Renal cortex interstitium (tissue), 15 donors: Measurements from ENCODE around the gene MSGN1. TPM values are rescaled to one million over a fixed set of nuclear protein-coding genes. Genes with fewer than 3 reads are reported as not detected.

ENCODE experiments used
- DNase-seq, 11 donors: peaks; one replicate each; pipeline ENCODE4 v3.0.0-alpha.2; 2013; ENCODE audit warnings: low read depth in 9 of 11, low spot score in 4 of 11; ENCODE audit errors: extremely low read depth in 1 of 11
- long read RNA-seq, 16 experiments: transcript quantifications; one replicate each; lab custom pipeline, GENCODE V29; 2026
- polyA plus RNA-seq, 3 donors: library from polyadenylated mRNA; unstranded; fragments of 120-200 nt; gene quantifications; one replicate each; pipeline ENCODE4 v1.2.1, GENCODE V29; 2013; ENCODE audit not compliant: insufficient read length in 3 of 3

Gene MSGN1, protein sequence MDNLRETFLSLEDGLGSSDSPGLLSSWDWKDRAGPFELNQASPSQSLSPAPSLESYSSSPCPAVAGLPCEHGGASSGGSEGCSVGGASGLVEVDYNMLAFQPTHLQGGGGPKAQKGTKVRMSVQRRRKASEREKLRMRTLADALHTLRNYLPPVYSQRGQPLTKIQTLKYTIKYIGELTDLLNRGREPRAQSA
- not detected for polyA plus RNA-seq
- long read RNA-seq, donor 1, result 0 reads
- long read RNA-seq, donor 2, result 0 reads
- long read RNA-seq, donor 3, result 0 reads
- long read RNA-seq, donor 4, result 0 reads
- long read RNA-seq, donor 5, result 0 reads
- long read RNA-seq, donor 6, result 0 reads
- long read RNA-seq, donor 7, result 0 reads
- long read RNA-seq, donor 8, result 0 reads
- long read RNA-seq, donor 9, result 0 reads
- long read RNA-seq, donor 10, result 0 reads
- long read RNA-seq, donor 11, result 0 reads
- long read RNA-seq, donor 12, result 0 reads
- long read RNA-seq, donor 13, result 0 reads
- long read RNA-seq, donor 14, result 0 reads
- long read RNA-seq, donor 15, result 0 reads
- long read RNA-seq, donor 16, result 0 reads

DNA sequence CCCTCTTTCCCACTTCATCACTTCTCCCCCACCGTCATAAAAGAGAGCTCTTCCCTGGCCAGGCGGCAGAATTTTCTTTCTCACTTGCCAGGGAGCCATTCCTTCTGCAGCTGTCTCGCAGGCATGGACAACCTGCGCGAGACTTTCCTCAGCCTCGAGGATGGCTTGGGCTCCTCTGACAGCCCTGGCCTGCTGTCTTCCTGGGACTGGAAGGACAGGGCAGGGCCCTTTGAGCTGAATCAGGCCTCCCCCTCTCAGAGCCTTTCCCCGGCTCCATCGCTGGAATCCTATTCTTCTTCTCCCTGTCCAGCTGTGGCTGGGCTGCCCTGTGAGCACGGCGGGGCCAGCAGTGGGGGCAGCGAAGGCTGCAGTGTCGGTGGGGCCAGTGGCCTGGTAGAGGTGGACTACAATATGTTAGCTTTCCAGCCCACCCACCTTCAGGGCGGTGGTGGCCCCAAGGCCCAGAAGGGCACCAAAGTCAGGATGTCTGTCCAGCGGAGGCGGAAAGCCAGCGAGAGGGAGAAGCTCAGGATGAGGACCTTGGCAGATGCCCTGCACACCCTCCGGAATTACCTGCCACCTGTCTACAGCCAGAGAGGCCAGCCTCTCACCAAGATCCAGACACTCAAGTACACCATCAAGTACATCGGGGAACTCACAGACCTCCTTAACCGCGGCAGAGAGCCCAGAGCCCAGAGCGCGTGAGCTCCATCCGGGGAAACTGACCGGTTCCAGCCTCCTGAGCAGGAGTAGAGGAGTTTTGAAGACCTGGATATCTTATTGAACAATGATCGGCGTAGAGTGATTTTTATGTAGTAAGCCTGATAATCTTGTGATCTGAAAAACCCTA, at the start of gene MSGN1:
MSGN1 (plus strand) TSS at position 65 of the 850 bp plus-strand sequence; CDS start at position 124, 59 bp downstream.
- DNase-seq, result no peak

DNA sequence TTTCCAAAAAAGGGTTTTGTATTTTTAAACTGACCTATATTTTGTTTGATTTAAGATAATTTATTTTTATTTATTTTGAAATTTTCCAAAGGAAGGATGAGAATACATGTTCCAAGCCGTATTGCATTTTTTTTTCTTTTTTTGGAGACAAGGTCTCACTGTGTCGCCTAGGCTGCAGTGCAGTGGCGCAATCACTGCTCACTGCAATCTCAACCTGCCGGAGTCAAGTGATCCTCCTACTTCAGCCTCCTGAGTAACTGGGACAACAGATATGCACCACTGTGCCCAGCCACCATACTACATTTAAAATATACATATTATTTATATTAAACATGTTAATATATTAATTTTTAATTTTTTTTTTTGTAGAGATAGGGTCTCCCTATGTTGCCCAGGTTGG, 47.4 kb upstream of the MSGN1 start:
- no peak for DNase-seq

DNA sequence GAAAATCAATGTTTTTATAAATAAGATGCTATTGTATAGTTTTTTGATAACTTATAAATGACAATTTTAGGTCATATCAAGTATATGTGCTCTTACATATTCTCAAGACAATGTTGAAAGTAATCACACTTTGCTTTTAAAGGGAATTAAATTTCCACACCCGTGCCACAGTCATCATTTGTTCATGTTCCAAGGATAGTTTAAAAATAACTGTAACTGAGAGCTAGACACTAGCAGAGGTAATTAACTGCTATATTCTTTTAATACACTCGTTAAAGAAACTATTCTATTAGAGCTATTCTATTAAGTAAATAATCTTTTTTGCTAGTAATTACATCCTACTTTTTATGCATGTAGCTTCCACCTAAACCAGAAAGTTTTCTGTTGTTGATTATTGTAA, 44.3 kb upstream of the MSGN1 start:
- no peak for DNase-seq

DNA sequence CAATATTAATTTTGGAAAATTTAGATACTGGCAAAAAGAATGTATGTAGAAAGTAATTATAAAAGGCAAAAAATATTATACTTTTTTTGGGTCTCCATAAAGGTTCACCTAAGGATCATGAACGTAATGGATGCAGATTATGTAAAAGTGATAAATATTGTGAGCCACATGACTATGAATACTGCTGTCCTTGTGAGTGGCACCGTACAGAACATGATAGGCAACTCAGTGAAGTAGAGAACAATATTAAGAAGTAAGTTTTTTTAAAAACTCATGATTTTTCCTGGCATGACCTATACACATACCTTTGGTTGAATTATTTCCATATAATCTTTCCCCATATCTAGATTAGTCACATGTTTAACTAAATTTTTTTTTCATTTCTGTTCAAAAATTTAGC, 43.7 kb upstream of the MSGN1 start:
- DNase-seq, result no peak

DNA sequence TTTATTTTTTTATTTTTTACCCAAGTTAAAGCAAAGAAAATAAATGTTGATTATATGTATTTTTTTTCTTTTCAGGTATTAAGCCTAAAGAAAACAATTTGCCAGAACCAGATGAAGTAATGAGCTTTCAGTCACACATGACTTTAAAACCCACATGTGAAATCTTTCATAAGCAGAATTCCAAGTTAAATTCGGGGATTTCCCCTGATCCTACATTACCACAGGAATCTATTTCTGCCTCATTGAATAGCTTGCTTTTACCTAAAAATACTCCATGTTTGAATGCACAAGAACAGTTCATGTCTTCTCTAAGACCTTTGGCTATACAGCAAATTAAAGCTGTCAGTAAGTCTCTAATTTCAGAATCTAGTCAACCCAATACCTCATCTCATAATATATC, 35.7 kb upstream of the MSGN1 start:
- no peak for DNase-seq

DNA sequence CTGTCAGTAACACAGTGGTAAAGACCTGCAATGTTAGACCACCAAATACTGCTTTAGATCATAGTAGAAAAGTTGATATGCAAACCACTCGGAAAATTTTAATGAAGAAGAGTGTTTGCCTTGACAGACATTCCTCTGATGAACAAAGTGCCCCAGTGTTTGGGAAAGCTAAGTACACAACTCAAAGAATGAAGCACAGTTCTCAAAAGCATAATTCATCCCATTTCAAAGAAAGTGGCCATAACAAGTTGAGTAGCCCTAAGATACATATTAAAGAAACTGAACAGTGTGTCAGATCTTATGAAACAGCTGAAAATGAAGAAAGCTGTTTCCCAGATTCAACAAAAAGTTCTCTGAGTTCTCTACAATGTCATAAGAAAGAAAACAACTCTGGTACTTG, 34.8 kb upstream of the MSGN1 start:
- DNase-seq, result no peak

DNA sequence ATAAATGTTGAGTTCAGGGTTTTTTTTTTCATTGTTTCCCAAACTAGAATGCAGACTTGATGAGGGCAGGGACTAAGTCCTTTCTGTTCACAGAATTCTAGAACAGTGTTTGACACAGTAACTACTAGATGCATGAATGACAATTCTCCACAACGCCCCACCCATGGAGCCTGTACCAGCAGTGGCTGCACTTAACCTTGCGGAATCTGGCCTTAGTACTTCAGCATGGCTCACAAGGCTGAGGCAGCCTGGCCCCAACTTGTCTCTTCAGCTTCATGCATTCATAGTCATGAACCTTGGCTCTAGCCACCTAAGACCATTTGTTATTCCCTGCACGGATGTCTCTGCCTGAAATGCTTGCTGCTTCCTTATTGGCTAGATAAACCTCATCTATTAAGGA, 29.5 kb upstream of the MSGN1 start:
- no peak for DNase-seq

DNA sequence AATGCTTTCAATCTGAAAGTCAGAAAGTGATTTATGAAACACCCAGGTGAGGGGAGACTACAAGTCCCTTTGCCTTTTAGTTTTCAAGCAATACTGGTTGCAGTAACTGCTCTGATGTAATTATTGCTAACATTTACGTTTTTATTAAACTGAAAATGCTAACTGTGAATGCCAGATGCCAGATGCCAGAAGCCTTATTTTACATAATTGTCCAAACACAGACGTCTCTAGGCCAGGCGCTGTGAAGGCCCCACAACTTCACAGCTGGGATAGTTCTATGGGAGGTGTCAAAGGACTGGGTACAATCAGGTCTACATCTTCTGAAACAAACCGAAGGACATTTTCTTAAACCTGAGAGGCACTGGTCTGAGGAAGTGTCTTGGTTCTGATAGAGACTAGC, 27.5 kb upstream of the MSGN1 start:
- no peak for DNase-seq

DNA sequence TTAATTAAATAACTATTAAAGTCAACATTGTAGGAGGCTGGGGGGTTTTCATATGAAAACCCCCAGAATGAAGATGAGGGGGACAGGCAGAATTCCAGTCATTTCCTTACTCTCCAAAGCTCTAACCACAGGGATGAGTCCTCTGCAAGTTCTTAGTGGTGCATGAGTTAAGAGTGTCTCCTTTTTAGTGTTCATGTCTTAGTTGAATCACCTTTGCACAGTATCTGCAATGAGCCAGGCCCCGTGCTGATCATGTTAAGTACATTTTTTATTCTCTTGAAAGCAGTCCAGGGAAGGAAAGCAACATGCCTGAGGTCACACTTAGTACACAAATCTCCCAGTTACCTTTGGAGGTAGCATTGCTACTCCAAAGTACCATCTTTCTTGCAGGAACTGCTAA, 25.7 kb upstream of the MSGN1 start:
- DNase-seq, result no peak

DNA sequence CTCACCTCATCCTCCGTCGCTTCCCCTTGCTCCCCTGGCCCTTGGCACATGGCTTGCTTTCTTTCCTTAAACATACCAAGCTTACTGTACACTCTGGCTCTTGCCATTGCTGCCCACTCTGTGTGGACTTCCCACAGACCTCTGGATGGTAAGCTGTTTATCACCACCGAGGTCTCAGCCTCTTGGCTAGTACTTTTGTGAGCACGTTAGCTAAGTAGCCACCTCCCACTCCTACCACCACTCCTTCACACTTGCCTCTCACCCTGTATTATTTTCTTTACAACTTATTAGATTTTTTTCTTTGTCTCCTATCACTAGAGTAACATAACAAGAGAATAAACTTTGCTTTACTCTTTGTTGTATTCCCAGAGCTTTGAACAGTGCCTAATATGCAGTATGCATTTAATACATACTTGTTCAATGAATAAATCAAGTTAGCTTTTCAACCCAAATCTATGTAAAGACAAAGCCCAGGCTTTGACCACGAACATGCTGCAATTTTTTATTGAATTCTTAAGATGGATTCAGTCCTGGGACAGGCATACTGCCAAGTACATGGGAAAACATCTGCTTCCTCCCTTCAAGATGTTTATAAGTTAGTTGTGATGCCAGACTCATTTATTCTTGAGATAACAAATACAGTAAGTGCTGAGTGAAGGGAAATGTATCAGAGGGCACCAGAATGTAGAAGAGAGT, 25.0 kb upstream of the MSGN1 start:
- peak in 2 of 11 donors; percentile 20 to 39 for DNase-seq

DNA sequence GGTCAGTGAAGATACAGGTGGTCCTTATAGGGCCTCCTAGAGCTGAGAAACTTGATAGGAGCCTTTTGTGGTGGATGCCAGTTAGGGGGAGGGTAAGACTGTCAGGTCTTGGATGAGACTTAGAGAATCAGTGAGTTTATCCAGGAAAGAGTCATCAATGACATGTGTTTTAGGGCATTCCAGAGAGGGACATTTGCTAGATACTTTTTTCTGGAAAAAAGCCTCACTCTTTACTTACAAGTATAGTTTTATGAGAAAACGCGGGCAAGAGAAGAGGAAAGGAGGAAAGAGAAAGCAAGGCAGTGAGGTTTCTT, 24.5 kb upstream of the MSGN1 start:
- DNase-seq, result no peak

DNA sequence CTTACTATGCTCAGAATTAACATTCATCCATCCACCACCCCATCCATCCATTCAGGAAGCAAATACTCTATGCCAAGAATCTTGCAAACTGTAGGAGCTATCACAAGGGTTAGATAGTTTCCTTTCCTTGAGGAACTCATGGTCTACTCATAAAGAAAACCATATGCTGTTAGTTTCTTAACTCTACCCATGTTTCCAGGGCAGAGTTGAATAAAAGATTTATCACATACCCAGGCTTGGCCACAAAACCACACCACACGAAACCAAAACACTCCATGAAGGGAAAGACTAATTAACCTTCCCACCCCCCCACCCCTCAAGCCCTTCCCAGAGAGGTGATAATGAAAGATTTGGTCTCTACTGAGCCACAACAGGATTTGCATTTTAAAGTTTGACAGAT, 23.7 kb upstream of the MSGN1 start:
- no peak for DNase-seq

DNA sequence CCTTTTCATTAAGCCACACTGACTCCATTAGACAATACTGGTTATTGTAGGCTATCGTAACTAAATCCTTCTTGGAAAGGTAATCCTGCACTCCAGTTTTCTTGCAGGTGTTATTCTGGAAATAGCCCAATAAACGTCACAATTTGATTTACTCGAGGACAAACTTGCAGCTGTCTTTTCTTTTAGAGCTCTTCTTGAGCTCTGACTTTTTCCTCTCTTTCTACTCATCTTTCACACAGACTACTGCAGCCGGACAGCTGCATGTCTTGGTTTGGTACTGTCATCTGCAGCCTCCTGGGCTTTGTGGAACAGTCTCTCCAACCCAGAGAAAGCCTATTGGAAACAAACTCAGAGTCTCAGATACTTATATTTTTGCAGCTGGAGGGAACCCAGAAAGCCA, 23.0 kb upstream of the MSGN1 start:
- DNase-seq, result peak in 1 of 11 donors; percentile 37

DNA sequence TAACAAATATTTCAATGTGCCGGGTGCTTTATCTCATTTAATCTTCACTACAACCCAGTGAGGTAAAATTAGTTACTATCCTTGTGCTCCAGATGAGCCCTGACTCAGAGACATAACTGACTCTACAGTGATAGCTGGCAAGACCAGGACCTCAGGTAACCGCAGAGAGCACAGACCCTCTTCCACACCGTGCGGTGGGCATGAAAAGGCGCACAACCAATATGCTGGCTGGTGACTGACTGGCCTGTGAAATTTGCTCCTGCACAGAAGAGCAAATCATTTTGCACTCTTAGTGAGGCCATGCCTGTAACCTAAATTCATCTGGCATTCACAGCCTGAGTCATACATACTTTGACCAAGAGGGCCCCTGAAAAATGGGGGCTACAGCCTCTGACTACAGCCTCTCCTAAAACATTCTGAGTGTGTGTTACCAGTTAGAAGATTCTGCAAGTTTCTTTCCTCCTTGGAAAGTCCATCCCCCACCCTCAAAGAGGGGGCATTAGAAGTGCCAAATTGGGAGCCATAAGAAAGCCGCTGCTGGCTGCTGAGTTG, 22.4 kb upstream of the MSGN1 start:
- no peak for DNase-seq

DNA sequence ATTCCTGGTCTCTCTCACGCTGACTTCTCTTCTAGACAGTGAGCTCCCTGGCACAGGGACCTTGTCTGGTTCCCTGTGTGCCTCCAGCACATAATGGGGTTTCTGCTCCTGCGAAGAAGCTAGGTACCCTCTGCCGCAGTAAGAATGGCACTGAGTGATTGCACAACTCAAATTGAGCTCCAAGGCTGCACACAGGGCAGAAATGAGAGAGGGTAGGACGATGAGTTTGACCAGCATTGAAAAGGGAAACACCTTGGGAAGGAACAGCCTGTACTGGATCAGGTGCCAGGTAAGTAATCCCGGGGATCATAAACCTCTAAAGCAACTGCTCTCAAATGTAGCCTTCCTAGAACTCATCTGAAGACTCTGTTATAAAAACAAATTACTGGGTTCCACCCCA, 21.0 kb upstream of the MSGN1 start:
- no peak for DNase-seq

DNA sequence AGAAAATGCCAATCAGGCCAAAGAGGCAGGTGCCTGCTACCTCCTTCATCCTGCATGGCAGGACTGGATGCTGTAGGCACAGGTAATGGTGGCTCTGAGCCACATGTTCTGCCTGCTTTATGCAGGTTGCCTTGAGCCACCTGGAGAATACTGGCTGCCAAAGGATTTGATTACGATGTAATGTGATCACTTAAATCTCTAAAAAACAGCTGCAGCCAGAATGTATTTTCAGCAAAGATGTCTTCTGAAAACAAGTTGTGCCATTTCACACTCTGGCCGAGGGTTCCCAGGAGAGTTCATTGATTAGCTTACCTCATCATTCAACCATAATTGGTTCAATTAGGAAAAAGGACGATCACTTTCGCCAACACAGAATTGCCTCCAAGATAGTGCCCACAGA, 17.9 kb upstream of the MSGN1 start:
- no peak for DNase-seq

DNA sequence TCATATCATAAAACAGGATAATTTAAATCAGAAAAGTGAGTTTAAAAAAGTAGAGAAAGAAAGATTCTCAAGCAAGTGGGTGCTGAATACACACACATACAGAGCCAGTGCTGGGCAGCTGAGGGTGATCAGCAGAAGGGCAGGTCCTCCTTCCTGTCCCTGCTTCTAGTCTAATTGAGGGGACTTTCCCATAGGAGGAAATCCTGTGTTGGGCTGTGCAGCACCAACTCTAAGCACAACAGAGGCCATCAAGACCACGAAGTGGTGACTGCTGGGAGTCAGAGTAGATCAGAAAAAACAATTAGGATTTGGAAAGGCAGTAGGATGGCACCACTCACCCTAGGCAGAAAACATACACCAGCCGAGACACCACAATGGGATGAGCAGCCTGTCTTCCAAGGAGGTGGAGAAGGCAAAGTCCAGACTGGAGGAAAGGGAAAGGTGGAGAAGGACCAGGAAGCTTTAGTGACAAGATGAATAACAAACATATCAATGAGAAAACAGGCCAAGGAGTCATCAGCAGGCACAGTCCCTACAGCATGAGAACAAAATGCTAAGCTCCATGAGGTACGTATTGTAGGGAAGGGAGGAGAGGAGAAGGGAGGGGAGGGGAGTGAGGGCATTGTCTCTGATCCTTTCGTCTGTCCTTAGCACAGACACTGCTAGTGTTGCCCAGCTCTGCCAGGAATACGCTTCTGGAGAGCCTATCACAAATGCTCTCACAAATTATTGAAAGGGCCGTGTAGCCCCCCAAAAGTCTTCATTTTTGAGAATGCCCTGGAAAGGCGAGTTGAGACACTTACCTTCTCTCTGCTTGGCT, 16.7 kb upstream of the MSGN1 start:
- no peak for DNase-seq

DNA sequence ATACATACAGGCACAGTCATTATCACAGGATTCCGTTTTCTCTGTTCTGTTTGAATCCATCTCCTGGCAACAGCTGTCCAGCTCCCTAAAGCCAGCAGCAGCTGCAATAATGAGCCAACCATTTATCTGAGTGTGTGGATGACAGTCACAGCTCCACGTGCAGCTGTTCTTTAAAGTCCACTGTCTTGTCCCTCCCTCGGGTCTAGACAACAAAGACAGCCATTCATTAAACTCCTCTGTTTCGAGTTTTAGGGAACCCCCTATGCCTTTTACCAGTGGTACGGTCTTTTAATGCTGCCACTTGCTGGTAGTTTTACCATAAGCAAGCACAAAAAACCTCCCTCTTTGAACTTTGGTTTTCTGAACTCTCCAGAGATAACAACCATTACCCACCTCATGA, 16.0 kb upstream of the MSGN1 start:
- DNase-seq, result peak in 3 of 11 donors; percentile 25 to 43 (median 33)
